HepG2 (cell line): ENCODE measurements around the gene SLC19A1. TPM values are rescaled to one million over a fixed set of nuclear protein-coding genes. Genes with fewer than 3 reads are reported as not detected.

Experiments used
- BHLHE40 ChIP-seq: IDR thresholded peaks from 2 replicates; pipeline ENCODE4 v1.6.1; 2011; ENCODE audit warnings: low read length, improper control_type of control experiment
- ELF1 ChIP-seq: sonication (generic); formaldehyde crosslinking; IDR thresholded peaks from 2 replicates; pipeline ENCODE4 v1.4.0; 2020; ENCODE audit warnings: missing genetic modification reagents
- FOSL1 ChIP-seq: sonication (generic); formaldehyde crosslinking; IDR thresholded peaks from 2 replicates; pipeline ENCODE4 v1.9.0; 2021; ENCODE audit warnings: missing genetic modification reagents, borderline replicate concordance
- FOXJ3 ChIP-seq: sonication (generic); formaldehyde crosslinking; IDR thresholded peaks from 2 replicates; pipeline ENCODE4 v1.4.0; 2020; ENCODE audit warnings: missing genetic modification reagents, mild to moderate bottlenecking, borderline replicate concordance
- GLI4 ChIP-seq: sonication (generic); formaldehyde crosslinking; IDR thresholded peaks from 2 replicates; pipeline ENCODE4 v1.5.1; 2020; ENCODE audit warnings: missing genetic modification reagents, mild to moderate bottlenecking, moderate library complexity, borderline replicate concordance
- HNF4G ChIP-seq, 2 experiments: sonication (generic) in 1 of 2; formaldehyde crosslinking in 1 of 2; IDR thresholded peaks; 2 replicates each; pipeline versions ENCODE4 v1.4.0 to v1.6.1; 2011 to 2020; ENCODE audit warnings: borderline replicate concordance in 2 of 2, low read depth in 2 of 2, mild to moderate bottlenecking in 2 of 2, low read length in 1 of 2, missing genetic modification reagents in 1 of 2, moderate library complexity in 1 of 2
- HOXA5 ChIP-seq: sonication (generic); formaldehyde crosslinking; IDR thresholded peaks from 2 replicates; pipeline ENCODE4 v1.4.0; 2020; ENCODE audit warnings: missing genetic modification reagents
- NFIC ChIP-seq: IDR thresholded peaks from 2 replicates; pipeline ENCODE4 v1.6.1; 2012; ENCODE audit warnings: mild to moderate bottlenecking, low read length, inconsistent platforms
- RBFOX2 ChIP-seq: fragments of 200-400 bp; formaldehyde crosslinking; IDR thresholded peaks from 2 replicates; pipeline ENCODE4 v1.6.1; 2017; ENCODE audit warnings: low read depth, mild to moderate bottlenecking, low read length
- RFXANK ChIP-seq: IDR thresholded peaks from 2 replicates; pipeline ENCODE4 v1.6.1; 2016
- SIN3A ChIP-seq: IDR thresholded peaks from 2 replicates; pipeline ENCODE4 v1.6.1; 2011; ENCODE audit warnings: low read depth, mild to moderate bottlenecking, control low read depth, low read length, borderline replicate concordance
- ZMAT3 ChIP-seq: sonication (generic); formaldehyde crosslinking; conservative IDR thresholded peaks from 2 replicates; pipeline ENCODE4 v1.7.0; 2021; ENCODE audit warnings: missing genetic modification reagents
- ZNF205 ChIP-seq: IDR thresholded peaks from 2 replicates; pipeline ENCODE4 v1.6.1; 2018; ENCODE audit warnings: missing biosample characterization, missing genetic modification reagents
- ZNF260 ChIP-seq: sonication (generic); formaldehyde crosslinking; IDR thresholded peaks from 2 replicates; pipeline ENCODE4 v1.4.0; 2020; ENCODE audit warnings: missing genetic modification reagents, low read depth, mild to moderate bottlenecking, borderline replicate concordance
- ZNF383 ChIP-seq: sonication (generic); formaldehyde crosslinking; IDR thresholded peaks from 2 replicates; pipeline ENCODE4 v1.4.0; 2020; ENCODE audit warnings: missing genetic modification reagents, mild to moderate bottlenecking, borderline replicate concordance
- ZNF430 ChIP-seq: sonication (generic); formaldehyde crosslinking; IDR thresholded peaks from 2 replicates; pipeline ENCODE4 v1.9.0; 2021; ENCODE audit warnings: mild to moderate bottlenecking, missing genetic modification reagents
- ZNF432 ChIP-seq: sonication (generic); formaldehyde crosslinking; IDR thresholded peaks from 2 replicates; pipeline ENCODE4 v1.5.0; 2020; ENCODE audit warnings: missing genetic modification reagents, mild to moderate bottlenecking, borderline replicate concordance
- ZNF546 ChIP-seq: sonication (generic); formaldehyde crosslinking; conservative IDR thresholded peaks from 2 replicates; pipeline ENCODE4 v1.8.1; 2023; ENCODE audit warnings: mild to moderate bottlenecking, missing genetic modification reagents
- ZNF709 ChIP-seq: sonication (generic); formaldehyde crosslinking; IDR thresholded peaks from 2 replicates; pipeline ENCODE4 v1.5.0; 2020; ENCODE audit warnings: mild to moderate bottlenecking, missing genetic modification reagents
- ZSCAN21 ChIP-seq: sonication (generic); formaldehyde crosslinking; IDR thresholded peaks from 2 replicates; pipeline ENCODE4 v1.8.0; 2022; ENCODE audit warnings: mild to moderate bottlenecking, missing genetic modification reagents, moderate library complexity, borderline replicate concordance
- polyA plus RNA-seq, 8 experiments: library from polyadenylated mRNA; depleted of rRNA in 3 of 8; stranded (reverse) in 7 of 8; unstranded in 1 of 8; fragments of >200 nt; fragmentation: Illumina TruSeq in 4 of 8; extraction: Trizol in 4 of 8; gene quantifications; 2 replicates each; pipeline versions ENCODE4 v1.2.1 to v1.2.3, GENCODE V29; 2011 to 2016; ENCODE audit warnings: low read depth in 4 of 8, missing spikeins in 1 of 8, mixed read lengths in 1 of 8; ENCODE audit not compliant: insufficient read depth in 1 of 8
- total RNA-seq, 5 experiments: library from RNA; depleted of rRNA; stranded (reverse); fragments of >200 nt; fragmentation: Illumina TruSeq; extraction: Trizol; gene quantifications; 2 replicates each; pipeline ENCODE4 v1.2.3, GENCODE V29; 2016; ENCODE audit warnings: low read depth in 1 of 5
- TF ChIP-seq, protein P1 (sequence below): sonication (generic); formaldehyde crosslinking; IDR thresholded peaks from 2 replicates; pipeline ENCODE4 v1.8.1; 2023; ENCODE audit warnings: missing genetic modification reagents, mild to moderate bottlenecking, borderline replicate concordance
- TF ChIP-seq, protein P2 (sequence below): sonication (generic); formaldehyde crosslinking; IDR thresholded peaks from 2 replicates; pipeline ENCODE4 v1.4.0; 2020; ENCODE audit warnings: mild to moderate bottlenecking, missing genetic modification reagents

The SLC19A1 gene
- total and polyA plus RNA-seq, 2 of the 13 experiments (the other 11 are each of a cell fraction or from before 2014, with no cell fraction given): 21.8 to 23.0 TPM

DNA sequence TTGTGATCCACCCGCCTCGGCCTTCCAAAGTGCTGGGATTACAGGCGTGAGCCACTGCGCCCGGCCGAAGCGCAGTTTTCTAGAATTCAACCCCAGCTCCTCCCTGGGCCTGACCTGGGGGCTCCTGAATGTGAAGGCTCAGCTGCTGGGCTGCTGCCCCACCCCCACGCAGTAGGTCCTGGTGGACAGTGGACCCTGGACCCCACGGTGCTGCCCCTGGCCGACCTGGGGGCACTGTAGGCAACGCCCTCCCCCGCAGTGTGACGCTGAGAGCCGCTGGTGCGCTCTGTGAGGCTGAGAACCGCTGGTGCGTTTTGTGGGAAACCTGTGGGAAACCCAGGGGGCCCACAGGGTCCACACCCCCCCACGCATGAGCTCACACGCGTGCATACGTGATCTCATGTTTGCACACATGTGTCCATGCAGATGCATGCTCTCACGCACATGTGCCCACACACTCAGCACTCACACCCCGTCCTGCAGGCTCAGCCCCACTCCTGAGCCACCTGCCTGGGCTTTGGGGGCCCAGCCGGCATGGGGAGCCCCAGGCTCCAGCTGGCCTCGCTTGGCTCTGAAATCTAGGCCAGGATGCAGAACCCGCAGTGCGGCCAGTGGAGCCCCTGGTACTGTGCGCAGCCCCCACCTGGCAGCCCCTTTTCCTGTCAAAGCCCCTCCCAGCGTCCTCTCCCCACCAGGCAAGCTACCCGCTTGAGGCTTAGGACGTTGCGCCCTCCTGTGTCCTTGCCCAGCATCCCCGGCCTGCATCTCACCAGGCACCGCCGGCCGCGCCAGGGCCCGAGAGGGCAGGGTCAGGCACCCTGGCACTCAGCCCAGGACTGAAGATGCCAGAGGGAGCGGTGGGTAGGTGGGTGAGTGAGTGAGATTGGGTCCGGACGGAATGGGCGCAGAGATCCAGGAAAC, 69.5 kb downstream of the SLC19A1 start (continued):
- TF ChIP-seq ZNF260 (no peak), HNF4G (IDR thresholded peaks at IDR 0.05; ENCODE audit: borderline replicate concordance, low read depth, low read length) (peak; percentile 93), HNF4G (CRISPR knock-in tag; IDR thresholded peaks at IDR 0.05; ENCODE audit: borderline replicate concordance, low read depth) (peak; percentile 71; the same call in 1 of the 2 replicates), RFXANK (no peak), ZNF205 (CRISPR knock-in tag) (0 out of 2 replicates have a peak, but pooled peaks have one; percentile 11), BHLHE40 (no peak), FOSL1 (CRISPR knock-in tag) (no peak), ELF1 (CRISPR knock-in tag) (0 out of 2 replicates have a peak, but pooled peaks have one; percentile 14), GLI4 (CRISPR knock-in tag) (no peak), FOXJ3 (CRISPR knock-in tag) (no peak), ZNF383 (CRISPR knock-in tag) (no peak), ZNF709 (CRISPR knock-in tag) (no peak), ZNF432 (no peak), ZNF546 (CRISPR knock-in tag) (no peak; the same call in 1 of the 2 replicates), RBFOX2 (peak; percentile 75), SIN3A (no peak), ZSCAN21 (CRISPR knock-in tag) (peak; percentile 65; the same call in 1 of the 2 replicates), ZNF430 (CRISPR knock-in tag) (no peak), HOXA5 (CRISPR knock-in tag) (no peak), ZMAT3 (CRISPR knock-in tag) (no peak; the same call in 1 of the 2 replicates), NFIC (no peak)
- TF ChIP-seq, protein P1, sequence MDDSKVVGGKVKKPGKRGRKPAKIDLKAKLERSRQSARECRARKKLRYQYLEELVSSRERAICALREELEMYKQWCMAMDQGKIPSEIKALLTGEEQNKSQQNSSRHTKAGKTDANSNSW: no peak
- TF ChIP-seq, protein P2, sequence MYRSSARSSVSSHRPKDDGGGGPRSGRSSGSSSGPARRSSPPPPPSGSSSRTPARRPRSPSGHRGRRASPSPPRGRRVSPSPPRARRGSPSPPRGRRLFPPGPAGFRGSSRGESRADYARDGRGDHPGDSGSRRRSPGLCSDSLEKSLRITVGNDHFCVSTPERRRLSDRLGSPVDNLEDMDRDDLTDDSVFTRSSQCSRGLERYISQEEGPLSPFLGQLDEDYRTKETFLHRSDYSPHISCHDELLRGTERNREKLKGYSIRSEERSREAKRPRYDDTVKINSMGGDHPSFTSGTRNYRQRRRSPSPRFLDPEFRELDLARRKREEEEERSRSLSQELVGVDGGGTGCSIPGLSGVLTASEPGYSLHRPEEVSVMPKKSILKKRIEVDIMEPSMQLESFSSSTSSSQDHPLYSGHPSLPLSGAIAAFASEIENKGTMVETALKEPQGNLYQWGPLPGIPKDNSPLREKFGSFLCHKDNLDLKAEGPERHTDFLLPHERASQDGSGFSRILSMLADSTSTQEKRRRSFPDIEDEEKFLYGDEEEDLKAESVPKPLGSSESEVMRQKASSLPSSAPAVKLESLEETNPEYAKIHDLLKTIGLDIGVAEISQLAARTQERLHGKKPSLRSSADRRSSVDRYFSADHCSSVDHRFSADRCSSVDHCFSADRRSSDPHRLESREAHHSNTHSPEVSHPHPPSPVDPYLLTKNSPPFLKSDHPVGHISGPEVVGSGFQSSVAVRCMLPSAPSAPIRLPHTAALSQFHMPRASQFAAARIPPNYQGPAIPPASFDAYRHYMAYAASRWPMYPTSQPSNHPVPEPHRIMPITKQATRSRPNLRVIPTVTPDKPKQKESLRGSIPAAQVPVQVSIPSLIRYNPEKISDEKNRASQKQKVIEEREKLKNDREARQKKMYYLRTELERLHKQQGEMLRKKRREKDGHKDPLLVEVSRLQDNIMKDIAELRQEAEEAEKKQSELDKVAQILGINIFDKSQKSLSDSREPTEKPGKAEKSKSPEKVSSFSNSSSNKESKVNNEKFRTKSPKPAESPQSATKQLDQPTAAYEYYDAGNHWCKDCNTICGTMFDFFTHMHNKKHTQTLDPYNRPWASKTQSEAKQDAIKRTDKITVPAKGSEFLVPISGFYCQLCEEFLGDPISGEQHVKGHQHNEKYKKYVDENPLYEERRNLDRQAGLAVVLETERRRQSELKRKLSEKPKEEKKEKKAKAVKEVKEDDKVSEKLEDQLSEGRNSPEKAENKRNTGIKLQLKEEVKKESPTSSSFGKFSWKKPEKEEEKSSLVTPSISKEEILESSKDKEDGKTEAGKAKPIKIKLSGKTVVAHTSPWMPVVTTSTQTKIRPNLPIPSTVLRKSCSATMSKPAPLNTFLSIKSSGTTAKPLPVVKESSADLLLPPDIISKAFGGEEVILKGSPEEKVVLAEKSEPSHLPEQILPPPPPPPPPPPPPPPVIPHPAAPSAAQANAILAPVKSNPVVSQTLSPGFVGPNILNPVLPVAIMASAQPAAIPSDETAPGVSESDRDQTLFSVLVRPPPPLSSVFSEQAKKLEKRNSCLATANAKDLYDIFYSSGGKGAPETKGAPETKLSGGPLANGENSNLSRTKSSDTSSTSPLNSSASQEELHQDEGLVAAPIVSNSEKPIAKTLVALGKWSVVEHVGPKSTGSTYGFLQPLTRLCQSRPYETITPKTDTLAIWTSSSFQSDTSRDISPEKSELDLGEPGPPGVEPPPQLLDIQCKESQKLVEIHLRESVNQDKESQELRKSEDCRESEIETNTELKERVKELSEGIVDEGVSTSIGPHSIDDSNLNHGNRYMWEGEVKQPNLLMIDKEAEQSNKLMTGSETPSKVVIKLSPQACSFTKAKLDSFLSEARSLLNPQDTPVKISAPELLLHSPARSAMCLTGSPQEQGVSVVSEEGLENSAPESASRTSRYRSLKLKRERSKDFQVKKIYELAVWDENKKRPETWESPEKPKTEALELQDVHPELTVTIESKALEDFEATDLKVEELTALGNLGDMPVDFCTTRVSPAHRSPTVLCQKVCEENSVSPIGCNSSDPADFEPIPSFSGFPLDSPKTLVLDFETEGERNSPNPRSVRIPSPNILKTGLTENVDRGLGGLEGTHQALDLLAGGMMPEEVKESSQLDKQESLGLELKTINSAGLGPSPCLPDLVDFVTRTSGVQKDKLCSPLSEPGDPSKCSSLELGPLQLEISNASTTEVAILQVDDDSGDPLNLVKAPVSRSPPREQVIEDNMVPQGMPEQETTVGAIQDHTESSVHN: no peak
